ENCODE measurements around the gene ZFHX2. TPM values are rescaled to one million over a fixed set of nuclear protein-coding genes. Genes with fewer than 3 reads are reported as not detected.

ZFHX2 gene
- total and polyA plus RNA-seq, 2 of the 13 experiments (the other 11 are each of a cell fraction or from before 2014, with no cell fraction given), result 0.17 to 0.44 TPM

GRCh38 chr14:23567186-23568020, 15.8 kb upstream of the ZFHX2 start, which contains the start of gene AP1G2 (continued):
- TF ChIP-seq ZNF646 (CRISPR knock-in tag; IDR thresholded peaks at IDR 0.05) (no peak), ZNF766 (CRISPR knock-in tag; IDR thresholded peaks at IDR 0.05; ENCODE audit: borderline replicate concordance) (peak; percentile 54; the same call in 1 of the 2 replicates), GFI1 (CRISPR knock-in tag; IDR thresholded peaks at IDR 0.05; ENCODE audit: borderline replicate concordance) (peak; percentile 68; the same call in 1 of the 2 replicates), NFATC3 (CRISPR knock-in tag; IDR thresholded peaks at IDR 0.05) (peak; percentile 87; the same call in 1 of the 2 replicates), ZFP36 (IDR thresholded peaks at IDR 0.05; ENCODE audit: borderline replicate concordance, low read depth, low read length, partially characterized antibody) (no peak), ELF1 (CRISPR knock-in tag; IDR thresholded peaks at IDR 0.05) (peak; percentile 99), POLR2AphosphoS2 (IDR thresholded peaks at IDR 0.05; ENCODE audit: low read depth, low read length) (no peak), ZNF703 (CRISPR knock-in tag; IDR thresholded peaks at IDR 0.05; ENCODE audit: borderline replicate concordance) (no peak; the same call in 1 of the 2 replicates), ZBTB39 (CRISPR knock-in tag; IDR thresholded peaks at IDR 0.05) (no peak), PLRG1 (conservative IDR thresholded peaks at IDR 0.05) (no peak), ZFP90 (CRISPR knock-in tag; IDR thresholded peaks at IDR 0.05; ENCODE audit: borderline replicate concordance) (peak; percentile 73), CHD2 (IDR thresholded peaks at IDR 0.05; ENCODE audit: low read depth, low read length) (0 out of 2 replicates have a peak, but pooled peaks have one; percentile 63), BORCS8-MEF2B (CRISPR knock-in tag; IDR thresholded peaks at IDR 0.05) (peak; percentile 97), SP2 (CRISPR knock-in tag; IDR thresholded peaks at IDR 0.05) (peak; percentile 65; the same call in 1 of the 2 replicates), TRIM24 (CRISPR knock-in tag; IDR thresholded peaks at IDR 0.05) (no peak), NRL (CRISPR knock-in tag; IDR thresholded peaks at IDR 0.05; ENCODE audit: borderline replicate concordance) (peak; percentile 91), KDM4B (CRISPR knock-in tag; IDR thresholded peaks at IDR 0.05) (peak; percentile 92), ZNF788 (CRISPR knock-in tag; IDR thresholded peaks at IDR 0.05; ENCODE audit: borderline replicate concordance) (peak; percentile 80)

All from HepG2 (cell line).